Left ventricle myocardium superior (tissue), 1 donor: ENCODE measurements around the gene CDC27. TPM values are rescaled to one million over a fixed set of nuclear protein-coding genes. Genes with fewer than 3 reads are reported as not detected.
"Not testable (repeated sequence)": the region's sequence is repeated elsewhere in the genome, so short reads cannot be mapped to it uniquely, and the experiment has no call there.

Experiments used
- ATAC-seq: fragments of 200-7000 bp; cut with Tn5 transposase; one replicate; pipeline ENCODE4 v1.9.1; 2020; ENCODE audit warnings: mild to moderate bottlenecking, moderate library complexity
- DNase-seq: peaks from one replicate; pipeline ENCODE4 v3.0.0-alpha.2; 2020
- intact Hi-C: fragments of 100-400 bp; cut with micrococcal nuclease; formaldehyde crosslinking; loops from one replicate; pipeline ENCODE4 v1.11.0; 2022
- long read RNA-seq: library from polyadenylated mRNA; unstranded; transcript quantifications from one replicate; pipeline ENCODE4 v2.0.0, GENCODE V29; 2021
- total RNA-seq: library from RNA; stranded (reverse); fragmentation: NEBNext Ultra II Directional; extraction: Animal tissue kit (Norgen Biotek cat#: 25700); gene quantifications from one replicate; pipeline ENCODE4 v1.2.1, GENCODE V29; 2021
- donor health status: DM: no; HTN: yes; CAD: no; lungs with severe emphysema.

Gene CDC27
- total RNA-seq: 81.8 TPM
- long read RNA-seq, partial matches to known transcripts: 4 of 7 reads
- long read RNA-seq, other reads (novel, unspliced or antisense): 3 of 7 reads

DNA sequence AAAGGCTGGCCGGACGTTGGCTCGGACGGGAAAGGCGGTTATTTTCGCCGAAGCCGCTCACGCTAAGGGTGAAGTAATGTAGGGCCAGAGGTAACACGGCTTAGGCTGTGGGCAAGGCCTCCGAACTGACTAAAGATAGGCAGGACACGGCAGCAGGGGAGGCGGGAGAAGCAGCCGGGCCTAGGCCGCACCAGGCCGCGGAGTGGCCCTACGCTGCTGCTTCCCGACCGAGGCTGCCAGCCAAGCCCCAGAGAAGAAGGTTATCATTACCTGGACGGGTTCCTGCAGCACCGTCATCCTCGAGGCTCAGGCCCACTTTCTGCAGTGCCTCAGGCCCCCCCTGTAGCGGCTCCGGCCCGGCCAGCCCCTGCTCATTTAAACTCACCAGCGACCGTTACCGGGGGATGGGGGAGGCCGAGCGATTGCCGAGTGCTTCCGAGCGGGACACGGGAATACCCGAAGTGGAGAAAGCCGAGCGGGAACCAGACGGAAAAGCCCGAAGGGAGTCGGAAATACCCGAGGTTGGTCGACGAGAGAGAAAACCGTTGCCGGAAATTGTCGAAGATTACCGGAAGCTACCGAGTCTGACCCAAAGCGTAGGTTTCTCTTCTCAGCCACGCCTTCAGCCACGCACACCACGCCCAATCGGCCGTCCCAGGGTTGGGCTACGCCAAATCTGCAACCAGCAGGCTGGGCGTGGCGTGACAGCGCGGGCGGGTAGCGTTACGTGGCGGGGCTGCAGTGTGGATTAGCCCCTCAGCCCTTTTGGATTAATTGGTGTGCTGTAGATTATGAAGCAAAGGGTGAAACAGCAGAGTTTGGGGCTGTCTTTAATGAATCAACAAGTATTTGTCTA lies at the start of gene CDC27:
TSS of gene CDC27 (minus strand) at position 420 of the 856 bp plus-strand sequence. CDS start at position 297, 123 bp downstream.
- intact Hi-C loops: no loop called here
- peak; percentile 99 for DNase-seq
- peak; percentile 96 for ATAC-seq

DNA sequence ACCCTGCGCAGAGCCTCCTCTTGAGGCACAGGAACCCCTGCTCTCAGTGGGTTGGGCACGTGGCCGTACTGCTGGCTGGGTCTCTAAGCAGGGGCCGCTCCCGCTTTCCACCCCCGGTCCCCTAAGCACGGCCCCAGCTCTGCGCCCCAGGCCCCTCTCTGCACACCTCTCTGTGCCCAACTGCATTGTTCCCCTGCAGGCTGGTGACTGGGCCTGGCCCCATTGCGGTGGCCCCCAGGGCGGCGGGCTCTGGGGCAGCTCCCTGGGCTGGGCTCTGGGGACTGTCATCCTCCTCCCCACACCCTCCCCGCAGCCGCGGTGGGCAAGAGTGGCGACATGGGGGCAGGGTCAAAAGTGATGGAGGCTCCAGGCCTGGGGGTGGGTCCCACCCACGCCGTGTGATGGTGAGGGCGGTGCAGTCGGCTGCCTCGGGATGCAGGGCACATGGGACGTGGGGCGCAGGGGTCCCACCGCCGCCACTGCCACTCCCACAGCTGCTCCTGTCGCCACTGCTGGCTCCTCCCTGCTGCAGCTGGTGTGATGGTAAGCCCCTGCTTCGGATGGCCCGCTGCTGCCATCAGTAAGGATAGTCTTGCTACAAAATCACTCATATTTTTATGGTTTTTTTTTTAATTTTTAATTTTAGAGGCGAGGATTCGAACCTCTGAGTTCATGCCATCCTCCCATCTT lies 49.4 kb upstream of the CDC27 start:
- ATAC-seq (no peak), DNase-seq (no peak)
- intact Hi-C loops: no loop called here

- DNase-seq (no peak), ATAC-seq (no peak)
- intact Hi-C loops: no loop called here
Measured at GRCh38 chr17:47237841-47238240, 48.7 kb upstream of the CDC27 start.

- ATAC-seq: no peak
- intact Hi-C loops: no loop called here
- DNase-seq: no peak
Measured at GRCh38 chr17:47235923-47236322, 46.8 kb upstream of the CDC27 start.

GRCh38 chr17:47235506-47235905 lies 46.4 kb upstream of the CDC27 start:
- intact Hi-C loops: no loop called here
- DNase-seq (no peak), ATAC-seq (no peak)

DNA sequence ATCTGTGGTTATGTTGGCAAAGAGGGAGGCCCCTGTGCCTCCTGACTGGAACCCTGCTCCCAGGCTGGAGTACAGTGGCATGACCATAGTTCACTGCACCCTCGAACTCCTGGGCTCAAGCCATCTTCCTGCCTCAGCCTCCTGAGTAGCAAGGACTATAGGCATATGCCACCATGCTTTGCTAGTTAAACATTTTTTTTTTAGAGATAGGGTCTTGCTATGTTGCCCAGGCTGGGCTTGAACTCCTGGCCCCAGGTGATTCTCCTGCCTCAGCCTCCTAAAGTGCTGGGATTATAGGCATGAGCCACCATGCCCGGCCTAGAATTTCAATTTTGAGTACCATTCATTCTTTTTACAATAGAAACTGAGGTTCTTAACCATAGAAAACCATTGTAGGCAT lies 43.4 kb upstream of the CDC27 start:
- ATAC-seq: no peak
- DNase-seq: no peak
- intact Hi-C loops: no loop called here

DNA sequence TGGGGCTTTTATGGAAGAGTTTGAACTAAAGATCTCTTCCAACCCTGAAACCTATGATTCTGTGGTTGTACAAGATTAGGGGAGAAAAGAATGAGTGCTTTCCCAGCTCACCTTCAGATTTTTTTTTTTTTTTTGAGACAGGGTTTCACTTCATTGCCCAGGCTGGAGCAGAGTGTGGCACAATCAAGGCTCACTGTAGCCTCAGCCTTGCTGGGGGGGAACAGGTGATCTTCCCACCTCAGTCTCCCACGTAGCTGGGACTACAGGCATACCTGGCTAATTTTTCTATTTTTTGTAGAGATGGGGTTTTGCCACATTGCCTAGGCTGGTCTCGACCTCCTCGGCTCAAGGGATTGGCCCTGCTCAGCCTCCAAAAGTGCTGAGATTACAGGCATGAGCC lies 42.8 kb upstream of the CDC27 start:
- intact Hi-C loops: loop anchor here (1.0 kb wide), 1 partner anchor 83 kb away; no protein-coding TSS in a partner anchor
- ATAC-seq: no peak

GRCh38 chr17:47231334-47231733 lies 42.2 kb upstream of the CDC27 start:
- ATAC-seq (no peak), DNase-seq (no peak)
- intact Hi-C loops: loop anchor here (1.0 kb wide), 1 partner anchor 84 kb away; no protein-coding TSS in a partner anchor

More for the DNA sequence above, 42.8 kb upstream of the CDC27 start:
- DNase-seq: no peak

DNA sequence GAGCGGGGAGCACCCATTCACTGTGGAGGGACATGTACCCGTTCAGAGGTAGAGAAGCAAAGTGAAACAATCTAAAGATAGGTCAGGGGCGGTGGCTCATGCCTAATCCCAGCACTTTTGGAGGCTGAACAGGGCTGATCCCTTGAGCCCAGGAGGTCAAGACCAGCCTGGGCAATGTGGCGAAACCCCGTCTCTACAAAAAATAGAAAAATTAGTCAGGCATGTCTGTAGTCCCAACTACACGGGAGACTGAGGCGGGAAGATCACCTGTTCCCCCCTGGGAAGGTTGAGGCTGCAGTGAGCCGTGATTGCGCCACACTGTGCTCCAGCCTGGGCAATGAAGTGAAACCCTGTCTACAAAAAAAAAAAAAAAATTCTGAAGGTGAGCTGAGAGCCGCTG lies 41.8 kb upstream of the CDC27 start:
- intact Hi-C loops: loop anchor here (1.0 kb wide), 1 partner anchor 84 kb away; no protein-coding TSS in a partner anchor
- DNase-seq: no peak
- no peak for ATAC-seq

DNA sequence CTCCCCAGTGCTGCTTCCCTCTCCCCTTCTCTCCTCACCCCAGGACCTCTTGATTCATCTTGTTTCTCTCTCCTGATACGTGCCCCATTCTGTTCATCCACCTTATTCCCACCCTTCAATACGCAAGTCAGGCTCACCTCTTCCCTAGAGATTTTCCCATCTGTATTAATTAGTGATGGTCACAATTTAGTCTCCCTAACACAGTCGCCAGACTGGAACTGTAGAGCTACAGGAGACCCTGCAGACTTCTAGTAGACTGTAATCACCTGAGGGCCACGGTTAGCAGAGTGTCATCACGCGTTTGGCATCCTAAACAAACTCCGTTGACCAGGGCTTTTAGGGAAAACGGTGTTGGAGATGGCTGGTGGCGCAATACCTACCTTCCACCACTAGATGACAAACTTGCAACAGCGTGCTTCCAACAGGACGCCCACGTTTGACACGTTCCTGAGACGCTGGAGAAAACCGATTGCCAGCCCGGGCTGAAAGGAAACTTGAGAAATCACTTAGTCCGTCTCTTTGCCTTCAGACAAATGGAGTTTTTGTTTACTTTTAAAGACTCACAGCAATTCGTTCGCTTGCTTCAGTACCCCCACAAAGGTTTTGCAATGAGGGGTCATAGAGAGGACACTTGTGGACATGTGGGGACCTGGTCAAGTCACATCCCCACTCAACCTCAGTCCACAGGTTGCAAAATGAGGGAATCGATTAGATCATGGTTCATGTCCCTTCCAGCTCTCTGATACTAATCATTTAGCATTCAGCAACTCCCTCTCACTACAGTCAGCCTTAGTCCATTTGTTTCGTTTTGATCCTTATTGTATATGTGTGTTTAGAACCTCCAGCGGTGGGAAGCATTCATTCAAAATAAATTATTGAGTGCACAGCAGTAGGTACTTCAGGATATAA lies 40.7 kb upstream of the CDC27 start:
- intact Hi-C loops: no loop called here
- DNase-seq: peak; percentile 79
- peak; percentile 82 for ATAC-seq

GRCh38 chr17:47227862-47228261 lies 38.8 kb upstream of the CDC27 start:
- intact Hi-C loops: no loop called here
- DNase-seq (no peak), ATAC-seq (no peak)

DNA sequence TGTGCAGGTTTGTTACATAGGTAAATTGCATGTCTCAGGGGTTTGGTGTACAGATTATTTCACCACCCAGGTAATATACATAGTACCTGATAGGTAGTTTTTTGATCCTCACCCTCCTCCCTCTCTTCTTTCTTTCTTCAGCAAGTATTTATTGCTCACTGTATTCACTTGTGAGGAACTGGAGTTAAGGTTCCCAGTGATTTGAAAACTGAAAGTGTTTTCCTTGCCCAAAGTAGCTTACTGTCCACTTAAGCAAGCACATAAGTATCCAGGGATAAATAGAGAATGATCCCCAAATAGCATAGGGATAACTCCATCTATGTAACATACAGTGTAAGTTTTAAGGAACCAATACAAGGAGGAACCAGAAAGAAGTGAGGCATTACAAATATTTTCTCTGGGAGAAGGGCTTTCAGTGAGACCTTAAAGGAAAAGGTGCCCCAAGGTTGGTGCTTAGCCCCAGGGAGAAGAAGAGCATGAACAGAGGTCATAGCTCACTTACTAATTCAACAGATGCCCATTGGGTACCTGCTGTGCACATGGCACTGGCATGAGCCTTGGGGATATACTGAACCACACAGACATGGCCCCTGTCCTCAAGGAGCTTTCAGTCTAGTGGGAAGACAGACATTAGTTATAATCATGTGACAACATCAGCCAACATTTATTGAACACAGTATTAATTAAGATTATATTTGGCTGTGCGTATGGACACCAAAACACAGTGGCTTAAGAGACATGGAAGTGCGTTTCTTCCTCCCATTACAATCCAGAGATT lies 37.0 kb upstream of the CDC27 start:
- intact Hi-C loops: no loop called here

DNA sequence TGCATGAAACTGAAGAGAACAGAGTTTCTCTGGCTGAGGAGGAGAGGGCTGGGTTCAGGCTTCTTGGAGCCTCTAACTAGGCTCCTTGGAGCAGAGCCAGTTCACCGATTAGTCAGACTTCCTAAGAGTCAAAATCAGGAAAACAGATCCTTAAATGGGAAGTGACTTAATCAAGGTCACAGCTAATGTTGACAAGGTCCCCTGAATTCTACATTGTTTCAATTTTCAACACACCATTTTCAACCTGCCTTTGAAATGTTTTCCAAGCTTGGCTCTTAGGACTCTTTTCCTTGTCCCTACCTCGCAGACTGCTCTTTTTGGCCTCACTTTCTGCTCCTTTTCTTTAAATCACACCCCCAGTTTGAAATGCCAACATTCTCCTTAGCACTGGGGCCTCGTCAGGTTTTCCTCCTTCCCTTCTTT lies 36.4 kb upstream of the CDC27 start:
- intact Hi-C loops: no loop called here
- no peak for DNase-seq
- ATAC-seq: peak; percentile 74

More for the DNA sequence above, 37.0 kb upstream of the CDC27 start:
- DNase-seq (no peak), ATAC-seq (no peak)

DNA sequence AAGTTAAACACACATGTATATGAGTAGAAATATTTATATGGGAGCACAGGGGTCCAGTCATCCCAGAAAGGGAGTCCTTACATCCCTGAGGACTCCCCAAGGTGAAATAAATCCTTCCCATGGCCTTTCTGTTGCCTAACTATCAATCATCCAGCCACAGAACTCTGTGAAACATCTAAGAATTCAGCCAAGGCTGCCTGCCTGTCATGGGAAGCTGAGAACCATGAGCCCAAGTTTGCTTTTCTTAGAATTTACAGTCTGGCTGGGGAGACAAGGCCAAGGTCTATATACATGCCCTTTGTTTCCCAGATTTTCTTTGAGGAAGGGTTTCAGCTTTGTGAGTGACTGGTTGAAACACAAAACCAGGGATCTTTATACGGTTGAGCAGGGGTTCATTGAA lies 35.9 kb upstream of the CDC27 start:
- DNase-seq (no peak), ATAC-seq (peak; percentile 2)
- intact Hi-C loops: no loop called here

GRCh38 chr17:47224077-47224476 lies 35.0 kb upstream of the CDC27 start:
- intact Hi-C loops, ATAC-seq, DNase-seq: not testable (repeated sequence)

GRCh38 chr17:47223460-47223859 lies 34.4 kb upstream of the CDC27 start:
- DNase-seq: no peak
- intact Hi-C loops: no loop called here
- no peak for ATAC-seq

DNA sequence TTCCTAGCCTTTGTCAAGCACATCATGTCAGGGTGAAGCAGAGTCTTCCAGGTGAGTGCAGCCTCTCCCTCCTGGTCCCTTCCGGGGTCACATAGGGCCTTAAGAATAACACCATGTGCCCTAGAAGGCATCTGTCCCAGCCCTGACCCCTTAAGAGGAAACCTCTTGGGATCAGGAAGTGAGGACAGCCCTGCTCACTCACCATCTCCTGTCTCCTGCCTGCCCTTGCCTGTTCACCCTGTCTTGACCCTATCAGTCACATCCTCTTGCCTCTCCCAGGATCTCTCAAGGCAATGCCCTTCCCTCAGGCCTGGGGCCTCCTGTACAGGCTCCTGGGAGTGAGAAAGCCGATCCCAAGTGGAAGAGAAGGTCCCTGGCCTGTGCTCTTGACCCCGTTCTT lies 33.9 kb upstream of the CDC27 start:
- ATAC-seq (no peak), DNase-seq (no peak)
- intact Hi-C loops: no loop called here

- intact Hi-C loops: no loop called here
- ATAC-seq (no peak), DNase-seq (no peak)
Measured at GRCh38 chr17:47222047-47222446, 33.0 kb upstream of the CDC27 start.
